ENCODE data around the gene PLXDC2.

The PLXDC2 gene

DNA sequence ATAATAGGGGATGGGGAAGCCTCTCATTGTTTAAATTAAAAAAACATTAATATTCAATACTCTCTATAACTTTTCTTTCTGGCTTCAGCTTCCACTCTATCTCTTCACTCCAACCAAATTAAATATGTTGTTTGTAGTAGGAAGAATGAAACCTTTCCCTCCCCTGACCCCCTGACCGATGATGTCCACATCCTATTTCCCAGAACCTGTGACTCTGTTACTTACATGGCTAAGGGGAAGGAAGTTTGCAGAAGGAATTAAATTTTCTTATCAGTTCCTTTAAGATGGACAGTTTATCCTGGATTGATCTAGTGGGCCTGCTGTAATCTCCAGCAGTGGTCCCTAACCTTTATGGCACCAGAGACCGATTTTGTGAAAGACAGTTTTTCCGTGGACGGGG, 130.0 kb downstream of the PLXDC2 start:
- no peak for DNase-seq

- DNase-seq = no peak
Measured at GRCh38 chr10:19946791-19947190, 130.6 kb downstream of the PLXDC2 start.

GRCh38 chr10:19947215-19947614, 131.0 kb downstream of the PLXDC2 start:
- DNase-seq = no peak

DNA sequence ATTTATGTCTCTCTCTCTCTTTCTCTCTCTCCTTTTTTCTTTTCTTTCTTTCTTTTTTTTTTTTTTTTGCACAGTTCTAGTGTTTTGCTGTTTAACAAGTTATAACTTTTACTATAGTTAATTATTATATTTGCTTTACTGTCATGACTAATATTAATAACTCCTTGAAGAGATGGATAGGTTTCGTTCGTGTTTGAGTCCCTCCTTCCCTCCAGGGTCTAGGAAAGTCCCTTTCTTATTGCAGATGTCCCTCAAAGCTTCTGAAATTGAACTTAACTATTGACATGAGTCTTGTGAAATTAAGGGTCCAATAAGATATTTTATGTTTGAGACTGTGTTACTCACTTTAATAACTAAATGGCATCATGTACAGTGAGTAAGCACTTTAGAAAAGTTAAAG, 131.4 kb downstream of the PLXDC2 start:
- DNase-seq = no peak

- no peak for DNase-seq
Measured at GRCh38 chr10:19952224-19953010, 136.2 kb downstream of the PLXDC2 start.

- no peak for DNase-seq
Measured at GRCh38 chr10:19954601-19955000, 138.4 kb downstream of the PLXDC2 start.

DNA sequence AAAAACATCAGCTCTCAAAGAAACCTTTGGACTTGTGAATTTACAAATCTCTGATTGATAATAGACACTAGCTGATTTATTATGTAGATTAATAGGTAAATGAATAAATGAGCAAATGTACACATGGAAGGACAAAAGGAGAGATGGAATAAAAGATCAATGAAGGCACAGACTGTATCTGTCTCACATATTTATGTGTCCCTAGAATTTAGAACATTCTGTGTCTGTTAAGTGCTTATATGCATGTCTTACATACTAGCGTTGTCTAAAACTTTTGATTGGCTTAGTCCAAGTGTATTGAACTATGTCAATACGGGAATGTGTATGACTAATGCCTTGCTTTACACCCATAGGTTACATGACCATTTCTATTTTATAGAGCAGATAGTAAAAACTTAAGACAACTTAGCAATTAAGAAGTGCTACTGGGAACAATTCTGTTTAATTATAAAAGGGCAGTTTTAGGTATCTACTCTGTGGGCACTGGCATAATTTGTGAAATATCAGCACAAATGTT, 140.3 kb downstream of the PLXDC2 start:
- DNase-seq = no peak

GRCh38 chr10:19958787-19959186, 142.6 kb downstream of the PLXDC2 start:
- no peak for DNase-seq

DNA sequence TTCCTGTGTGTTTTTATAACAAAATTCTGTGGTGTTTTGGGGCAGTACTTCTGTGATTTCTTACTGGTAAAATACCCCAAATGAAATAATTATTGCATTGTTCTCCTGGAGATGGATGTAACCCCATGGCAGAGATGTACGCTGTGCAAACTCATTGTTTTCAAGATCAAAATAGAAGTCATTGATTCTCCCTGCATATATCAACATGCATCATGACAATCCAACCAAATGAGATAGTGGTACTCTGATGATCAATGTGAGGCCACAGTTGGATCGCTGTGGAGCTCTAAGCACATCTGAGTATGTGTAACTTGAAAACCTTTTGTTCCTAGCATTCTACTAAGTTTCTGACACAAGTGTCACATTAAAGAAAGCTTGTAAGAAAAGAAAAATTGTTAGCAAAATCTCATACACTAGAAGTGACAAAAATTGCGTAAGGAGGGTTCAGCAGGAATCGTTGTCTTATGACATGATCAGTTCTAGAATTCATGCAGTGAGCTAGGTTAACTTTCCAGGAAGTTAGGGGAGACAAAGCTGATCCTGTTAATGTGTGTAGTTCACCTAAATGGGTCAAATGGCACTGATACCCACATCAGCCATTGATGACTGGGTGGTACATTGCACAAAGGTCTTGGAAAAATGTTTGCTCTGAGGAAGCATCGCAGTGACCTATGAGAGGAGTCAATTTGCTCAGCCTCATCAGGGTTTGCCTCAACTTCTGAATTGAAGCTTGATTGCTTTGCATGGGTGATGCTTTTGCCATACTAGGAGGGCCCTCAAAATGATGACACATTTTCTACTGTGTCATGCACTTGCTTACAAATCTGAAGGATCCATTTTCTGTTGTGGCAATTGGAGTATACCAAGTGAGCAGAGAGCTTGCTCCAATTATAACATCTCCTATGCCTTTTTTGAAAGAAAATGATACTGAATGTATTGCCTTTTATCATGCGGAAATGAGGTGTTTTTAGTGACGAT, 145.1 kb downstream of the PLXDC2 start:
- no peak for DNase-seq

- DNase-seq = no peak
Measured at GRCh38 chr10:19964625-19965024, 148.4 kb downstream of the PLXDC2 start.

GRCh38 chr10:19966751-19967150, 150.5 kb downstream of the PLXDC2 start:
- no peak for DNase-seq

DNA sequence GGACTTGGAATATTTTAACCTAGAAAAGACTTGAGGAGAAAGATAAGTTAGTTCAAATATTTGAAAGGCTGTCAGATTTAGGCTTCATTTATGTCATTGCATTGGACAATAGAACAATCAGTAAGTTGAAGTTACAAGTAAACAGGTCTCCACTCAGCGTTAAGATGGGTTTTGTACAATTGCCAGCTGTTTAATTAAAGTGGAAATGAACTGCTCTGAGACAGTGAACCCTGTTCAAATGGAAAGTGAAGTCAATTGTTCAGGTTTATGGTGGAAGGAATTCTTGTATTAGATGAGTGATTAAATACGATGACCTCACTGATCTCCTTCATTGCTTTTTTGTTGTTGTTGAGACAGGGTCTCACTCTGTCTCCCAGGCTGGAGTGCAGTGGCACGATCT, 151.7 kb downstream of the PLXDC2 start:
- no peak for DNase-seq

- DNase-seq = no peak
Measured at GRCh38 chr10:19968745-19969144, 152.5 kb downstream of the PLXDC2 start.

GRCh38 chr10:19970256-19970655, 154.0 kb downstream of the PLXDC2 start:
- no peak for DNase-seq

GRCh38 chr10:19970717-19971116, 154.5 kb downstream of the PLXDC2 start:
- DNase-seq = no peak

- DNase-seq = no peak
Measured at GRCh38 chr10:19971343-19972052, 155.3 kb downstream of the PLXDC2 start.

- DNase-seq = no peak
Measured at GRCh38 chr10:19974138-19974537, 157.9 kb downstream of the PLXDC2 start.

DNA sequence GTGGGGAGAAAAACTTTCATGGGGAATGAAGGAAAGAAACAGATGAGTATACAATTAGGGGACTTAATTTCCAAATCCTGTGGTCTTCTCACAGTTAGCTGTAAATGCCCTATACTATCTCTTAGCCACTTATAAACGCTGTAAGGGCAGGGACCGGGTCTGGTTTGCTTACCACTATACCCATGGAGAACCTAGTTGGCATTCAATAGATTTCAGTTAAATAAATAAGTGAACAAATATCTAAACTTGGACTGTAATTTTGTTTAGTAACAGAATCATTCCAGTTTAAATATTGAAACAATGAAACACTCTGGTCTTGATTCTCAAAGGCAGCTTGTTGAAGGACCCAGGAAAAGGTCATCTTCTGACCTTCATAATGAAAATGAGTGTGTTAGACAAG, 158.3 kb downstream of the PLXDC2 start:
- DNase-seq = no peak

- DNase-seq = no peak
Measured at GRCh38 chr10:19977097-19977521, 160.9 kb downstream of the PLXDC2 start.

GRCh38 chr10:19979628-19980027, 163.4 kb downstream of the PLXDC2 start:
- no peak for DNase-seq

GRCh38 chr10:19983880-19984565, 167.8 kb downstream of the PLXDC2 start:
- no peak for DNase-seq

GRCh38 chr10:19985745-19986144, 169.5 kb downstream of the PLXDC2 start:
- DNase-seq = no peak
